K562 (cell line): ENCODE measurements around the gene NEDD8. TPM values are rescaled to one million over a fixed set of nuclear protein-coding genes. Genes with fewer than 3 reads are reported as not detected.

ENCODE experiments used
- ATAC-seq: fragments of 200-7000 bp; cut with Tn5 transposase; 3 replicates; pipeline ENCODE4 v1.9.1; 2020; ENCODE audit warnings: moderate library complexity
- BruUV-seq: library from RNA; stranded (reverse); fragments of 400-500 nt; replicated peaks from 2 replicates; lab custom pipeline; 2021; lab: Mats Ljungman, UMichigan
- CTCF ChIA-PET: fragments of 300-600 bp; formaldehyde crosslinking; extraction: SDS; loops from one replicate; lab custom pipeline; 2021; ENCODE audit warnings: low intra/inter-chr PET ratio; lab: Yijun Ruan, JAX
- POLR2A ChIA-PET: fragments of 300-600, 350-650 bp; sonication (Branson Sonifier 250); formaldehyde crosslinking; extraction: SDS; loops from one replicate; lab custom pipeline; 2021; ENCODE audit warnings: antibody characterized with exemption, inconsistent platforms; lab: Yijun Ruan, JAX
- DNase-seq, 4 experiments: peaks; one replicate each; pipeline versions ENCODE4 v3.0.0 to v3.0.0-alpha.2; 2011 to 2018; ENCODE audit warnings: low spot score in 3 of 4, mixed read lengths in 3 of 4; ENCODE audit errors: extremely low read depth in 1 of 4
- FAIRE-seq: peaks from 2 replicates; lab custom pipeline; 2011; peaks lifted over from hg19 to GRCh38; lab: Jason Lieb, UNC
- H2AFZ ChIP-seq: 2 replicates; pipeline ENCODE4 v1.6.0; 2011; ENCODE audit warnings: low read depth, low read length, control low read depth, inconsistent platforms
- H3K27ac ChIP-seq: fragments of 200-600 bp; 3 replicates; pipeline ENCODE4 v1.8.0; 2011; ENCODE audit warnings: low read depth, mild to moderate bottlenecking, control low read depth, inconsistent platforms, low read length, moderate library complexity, mixed read lengths; ENCODE audit errors: extremely low read depth
- H3K27me3 ChIP-seq, 2 experiments: fragments of 300-600 bp in 1 of 2; 2 replicates in 1 of 2; 3 replicates in 1 of 2; pipeline versions ENCODE4 v1.6.0 to v1.8.0; 2011; ENCODE audit warnings: inconsistent platforms in 2 of 2, low read length in 2 of 2, mild to moderate bottlenecking in 1 of 2, mixed read lengths in 1 of 2, moderate library complexity in 1 of 2; ENCODE audit not compliant: control insufficient read depth in 2 of 2, insufficient read depth in 2 of 2
- H3K36me3 ChIP-seq: fragments of 300-600 bp; 3 replicates; pipeline ENCODE4 v1.8.0; 2011; ENCODE audit warnings: mild to moderate bottlenecking, low read length, inconsistent platforms; ENCODE audit not compliant: control insufficient read depth, insufficient read depth
- H3K4me1 ChIP-seq, 2 experiments: fragments of 200-600 bp in 1 of 2; replicated peaks in 1 of 2; 2 replicates in 1 of 2; 3 replicates in 1 of 2; pipeline versions ENCODE4 v1.5.1 to v1.8.0; 2011; ENCODE audit warnings: inconsistent platforms in 2 of 2, low read length in 2 of 2, mild to moderate bottlenecking in 1 of 2, mixed read lengths in 1 of 2, moderate library complexity in 1 of 2; ENCODE audit not compliant: control insufficient read depth in 2 of 2, insufficient read depth in 2 of 2
- H3K4me2 ChIP-seq: 2 replicates; pipeline ENCODE4 v1.6.1; 2011; ENCODE audit warnings: low read length, control low read depth, inconsistent platforms, mixed read lengths; ENCODE audit not compliant: insufficient read depth
- H3K4me3 ChIP-seq: fragments of 200-600 bp; sonication (generic), shearing (Covaris generic); 2 replicates; pipeline ENCODE4 v1.5.1; 2016; ENCODE audit warnings: control low read depth, inconsistent platforms
- H3K79me2 ChIP-seq: fragments of 200-600 bp; 3 replicates; pipeline ENCODE4 v1.8.0; 2011; ENCODE audit warnings: low read length, inconsistent platforms; ENCODE audit not compliant: control insufficient read depth, insufficient read depth
- H3K9ac ChIP-seq, 2 experiments: 2 replicates each; pipeline versions ENCODE4 v1.6.0 to v1.6.1; 2011; ENCODE audit warnings: low read depth in 2 of 2, low read length in 2 of 2, control low read depth in 1 of 2, inconsistent platforms in 1 of 2, mild to moderate bottlenecking in 1 of 2, mixed read lengths in 1 of 2; ENCODE audit not compliant: insufficient read depth in 1 of 2
- H3K9me1 ChIP-seq: one replicate; pipeline ENCODE4 v1.6.0; 2011; ENCODE audit warnings: inconsistent platforms, mild to moderate bottlenecking, low read length, moderate library complexity; ENCODE audit not compliant: control insufficient read depth, insufficient read depth
- H3K9me3 ChIP-seq: replicated peaks from 2 replicates; pipeline ENCODE4 v1.5.1; 2011; ENCODE audit warnings: low read depth, low read length, inconsistent platforms; ENCODE audit not compliant: control insufficient read depth, insufficient read depth
- H4K20me1 ChIP-seq: replicated peaks from 2 replicates; pipeline ENCODE4 v1.6.1; 2011; ENCODE audit warnings: low read length, inconsistent platforms, mixed read lengths; ENCODE audit not compliant: control insufficient read depth, insufficient read depth
- ATF6 ChIP-seq: sonication (generic); formaldehyde crosslinking; IDR thresholded peaks from 2 replicates; pipeline ENCODE4 v1.4.0; 2020; ENCODE audit warnings: mild to moderate bottlenecking, missing genetic modification reagents
- MEF2A ChIP-seq: IDR thresholded peaks from 2 replicates; pipeline ENCODE4 v1.6.1; 2011; ENCODE audit warnings: low read depth, mild to moderate bottlenecking, low read length, moderate library complexity; ENCODE audit not compliant: control insufficient read depth
- USF1 ChIP-seq: sonication (generic); formaldehyde crosslinking; IDR thresholded peaks from 2 replicates; pipeline ENCODE4 v1.9.0; 2022; ENCODE audit warnings: mild to moderate bottlenecking, missing genetic modification reagents
- WGBS: fragments of 100-300 bp; shearing (Covaris generic); methylation state at CpG from one replicate; pipeline ENCODE4 v1.1.6; 2016; ENCODE audit warnings: low coverage, mixed read lengths; ENCODE audit not compliant: insufficient coverage; ENCODE audit errors: missing lambda C conversion rate; 5-methylcytosine and 5-hydroxymethylcytosine counted together
- in situ Hi-C: fragments of 300-500 bp; cut with MboI; formaldehyde crosslinking; loops from 4 replicates; pipeline ENCODE4 v1.15.0; 2018; ENCODE audit warnings: inconsistent platforms, mixed read lengths
- intact Hi-C: fragments of 100-400 bp; cut with micrococcal nuclease; formaldehyde crosslinking; loops from 2 replicates; pipeline ENCODE4 v1.14.2; 2022
- polyA plus RNA-seq, 8 experiments: library from polyadenylated mRNA; depleted of rRNA in 4 of 8; stranded (reverse) in 5 of 8; unstranded in 3 of 8; fragments of >200 nt; fragmentation: Nextera tagmentation in 2 of 8; fragmentation: Illumina TruSeq in 1 of 8; extraction: Ambion mirVana in 2 of 8; extraction: Trizol in 1 of 8; gene quantifications; 2 replicates each; pipeline versions ENCODE4 v1.2.1 to v1.2.3, GENCODE V29; 2011 to 2014; ENCODE audit warnings: inconsistent platforms in 1 of 8, missing spikeins in 1 of 8
- total RNA-seq, 7 experiments: library from RNA; depleted of rRNA in 6 of 7; stranded (reverse); fragments of >200 nt in 6 of 7; fragmentation: Illumina TruSeq in 2 of 7; extraction: Trizol in 2 of 7; gene quantifications; 2 replicates each; pipeline versions ENCODE4 v1.2.1 to v1.2.3, GENCODE V29; 2011 to 2021; ENCODE audit warnings: low replicate concordance in 1 of 7

NEDD8 gene
- total and polyA plus RNA-seq, 9 of the 15 experiments (the other 6 are each of a cell fraction or from before 2014, with no cell fraction given): 142 to 691 (median 260) TPM

GRCh38 chr14:24194873-24195185 lies 37.3 kb downstream of the NEDD8 start:
- FAIRE-seq (no peak), ATAC-seq (no peak), DNase-seq (no peak)
- Histone ChIP-seq H3K9me3 (no peaks in the 10 kb centered on the region), H3K4me3 (peak overlapping the region; percentile 67), H3K79me2 (peaks cover 51% of the 10 kb centered on the region), H3K9me1 (no peaks in the 10 kb centered on the region), H3K27ac (peak overlapping the region; percentile 97), H2AFZ (peak overlapping the region; percentile 98), H4K20me1 (no peaks in the 10 kb centered on the region), H3K36me3 (peaks cover 32% of the 10 kb centered on the region; the same call in 2 of the 3 replicates), H3K9ac (peak overlapping the region; percentile 96 to 99), H3K4me1 (peaks cover 6 to 13% of the 10 kb centered on the region in 2 experiments; a peak in 3 of 5 replicates), H3K27me3 (no peaks in the 10 kb centered on the region), H3K4me2 (peak overlapping the region; percentile 86)
- intact Hi-C loops: no loop called here
- in situ Hi-C loops: no loop called here
- 0 out of 2 replicates have a peak, but pooled peaks have one; percentile 54 for TF ChIP-seq ATF6
- TF ChIP-seq MEF2A: no peak
- 0 out of 2 replicates have a peak, but pooled peaks have one; percentile 11 for TF ChIP-seq USF1 (CRISPR knock-in tag)
- ChIA-PET CTCF (no interaction called here), POLR2A (interaction anchor here (0.9 to 3.2 kb wide), 5 partner anchors 14 to 100 kb away, joined by 4 to 21 read pairs (median 9); partner anchors contain the start of genes CHMP4A, EMC9 and MDP1)
- WGBS: 43% methylated on average over 6 of the region's 8 CpGs
- BruUV-seq: no TSS peak
